ENCODE measurements around the gene SZRD1. TPM values are rescaled to one million over a fixed set of nuclear protein-coding genes. Genes with fewer than 3 reads are reported as not detected.

The SZRD1 gene
- total and polyA plus RNA-seq, 4 donors, result 29.3 to 114 (median 89.3) TPM

DNA sequence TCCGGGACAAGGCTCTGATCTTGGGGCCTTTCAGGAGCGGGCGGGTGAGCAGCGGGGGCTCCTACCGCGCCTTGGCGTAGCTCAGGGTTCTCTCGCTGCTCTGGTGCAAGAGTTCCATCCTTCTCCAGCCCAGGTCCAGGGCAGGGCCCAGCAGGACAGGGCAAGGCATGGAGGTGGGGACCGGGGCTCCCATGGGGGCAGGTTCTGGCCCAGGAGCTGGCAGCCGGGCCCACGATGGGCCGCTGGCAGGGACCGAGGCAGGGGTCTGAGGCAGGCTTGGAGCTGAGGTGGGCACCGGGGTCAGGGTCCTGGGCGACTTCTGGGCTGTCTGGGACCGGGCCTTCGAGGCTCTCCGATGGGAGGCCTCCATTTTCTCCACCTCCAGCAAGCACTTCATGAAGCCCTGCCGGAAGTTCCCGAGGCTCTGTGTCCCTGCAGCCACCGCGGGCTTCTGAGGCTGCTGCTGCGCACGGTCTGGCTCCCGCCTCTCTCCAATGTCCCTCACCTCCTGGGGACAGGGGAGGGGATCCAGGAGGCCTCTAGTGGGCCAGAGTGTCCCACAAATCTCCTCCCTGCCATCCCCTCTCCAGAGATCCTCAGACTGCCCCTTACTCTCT is 42.6 kb downstream of the SZRD1 start:
- 85 to 92% methylated on average over 21 to 25 of the region's 25 CpGs for WGBS, 2 donors
- no peak for DNase-seq
- no peak overlapping the region for H3K27ac ChIP-seq (ENCODE audit: low read depth in 1 of 2, low read length in 1 of 2)
- no peaks in the 10 kb centered on the region for H3K27me3 ChIP-seq (ENCODE audit: control insufficient read depth in 3 of 3, insufficient read depth in 3 of 3, low read length in 2 of 3)
- H3K36me3 ChIP-seq (ENCODE audit: control insufficient read depth in 4 of 4, insufficient read depth in 4 of 4, low read length in 4 of 4), result no peaks in the 10 kb centered on the region
- ATAC-seq (ENCODE audit: insufficient read depth, low FRiP score), result no peak
- H3K4me1 ChIP-seq (ENCODE audit: control insufficient read depth in 5 of 5, insufficient read depth in 5 of 5, low read length in 5 of 5), result no peaks in the 10 kb centered on the region
- H3K9ac ChIP-seq (ENCODE audit: insufficient read depth in 1 of 2, low read length in 2 of 2), result no peak overlapping the region
- TF ChIP-seq, protein P1, sequence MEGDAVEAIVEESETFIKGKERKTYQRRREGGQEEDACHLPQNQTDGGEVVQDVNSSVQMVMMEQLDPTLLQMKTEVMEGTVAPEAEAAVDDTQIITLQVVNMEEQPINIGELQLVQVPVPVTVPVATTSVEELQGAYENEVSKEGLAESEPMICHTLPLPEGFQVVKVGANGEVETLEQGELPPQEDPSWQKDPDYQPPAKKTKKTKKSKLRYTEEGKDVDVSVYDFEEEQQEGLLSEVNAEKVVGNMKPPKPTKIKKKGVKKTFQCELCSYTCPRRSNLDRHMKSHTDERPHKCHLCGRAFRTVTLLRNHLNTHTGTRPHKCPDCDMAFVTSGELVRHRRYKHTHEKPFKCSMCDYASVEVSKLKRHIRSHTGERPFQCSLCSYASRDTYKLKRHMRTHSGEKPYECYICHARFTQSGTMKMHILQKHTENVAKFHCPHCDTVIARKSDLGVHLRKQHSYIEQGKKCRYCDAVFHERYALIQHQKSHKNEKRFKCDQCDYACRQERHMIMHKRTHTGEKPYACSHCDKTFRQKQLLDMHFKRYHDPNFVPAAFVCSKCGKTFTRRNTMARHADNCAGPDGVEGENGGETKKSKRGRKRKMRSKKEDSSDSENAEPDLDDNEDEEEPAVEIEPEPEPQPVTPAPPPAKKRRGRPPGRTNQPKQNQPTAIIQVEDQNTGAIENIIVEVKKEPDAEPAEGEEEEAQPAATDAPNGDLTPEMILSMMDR (IDR thresholded peaks at IDR 0.05; ENCODE audit: control extremely low read depth, extremely low read depth), result no peak
- no peak overlapping the region for H3K4me3 ChIP-seq
- H3K9me3 ChIP-seq (ENCODE audit: control insufficient read depth in 4 of 4, insufficient read depth in 3 of 4, low read length in 3 of 4), result no peaks in the 10 kb centered on the region

GRCh38 chr1:16410803-16411202 is 43.8 kb downstream of the SZRD1 start:
- DNase-seq, result no peak
- no peak overlapping the region for H3K9ac ChIP-seq (ENCODE audit: insufficient read depth in 1 of 2, low read length in 2 of 2)
- TF ChIP-seq, protein P1 (IDR thresholded peaks at IDR 0.05; ENCODE audit: control extremely low read depth, extremely low read depth), result no peak
- no peak for ATAC-seq (ENCODE audit: insufficient read depth, low FRiP score)
- no peaks in the 10 kb centered on the region for H3K4me1 ChIP-seq (ENCODE audit: control insufficient read depth in 5 of 5, insufficient read depth in 5 of 5, low read length in 5 of 5)
- no peaks in the 10 kb centered on the region for H3K9me3 ChIP-seq (ENCODE audit: control insufficient read depth in 4 of 4, insufficient read depth in 3 of 4, low read length in 3 of 4)
- no peak overlapping the region for H3K27ac ChIP-seq (ENCODE audit: low read depth in 1 of 2, low read length in 1 of 2)
- 95 to 97% methylated on average over 5 of the region's 5 CpGs for WGBS, 2 donors
- H3K36me3 ChIP-seq (ENCODE audit: control insufficient read depth in 4 of 4, insufficient read depth in 4 of 4, low read length in 4 of 4), result no peaks in the 10 kb centered on the region
- H3K4me3 ChIP-seq, result no peak overlapping the region
- no peaks in the 10 kb centered on the region for H3K27me3 ChIP-seq (ENCODE audit: control insufficient read depth in 3 of 3, insufficient read depth in 3 of 3, low read length in 2 of 3)

DNA sequence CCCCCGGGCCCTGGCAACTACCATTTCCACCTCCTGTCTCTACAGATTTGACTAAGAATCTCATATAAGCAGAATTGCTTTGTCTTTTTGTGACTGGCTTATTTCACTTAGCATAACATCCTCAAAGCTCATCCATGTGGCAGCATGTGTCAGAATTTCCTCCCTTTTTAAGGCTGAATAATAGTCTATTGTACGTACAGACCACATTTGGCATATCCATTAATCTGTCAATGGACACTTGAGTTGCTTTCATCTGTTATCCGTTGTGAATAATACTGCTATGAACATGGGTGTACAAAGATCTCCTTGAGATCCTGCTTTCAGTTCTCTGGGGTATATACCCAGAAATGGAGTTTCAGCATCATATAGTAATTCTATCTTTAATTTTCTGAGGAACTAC is 46.1 kb downstream of the SZRD1 start:
- DNase-seq, result no peak
- 86 to 91% methylated on average over 3 of the region's 3 CpGs for WGBS, 2 donors
- Histone ChIP-seq H3K36me3 (ENCODE audit: control insufficient read depth in 4 of 4, insufficient read depth in 4 of 4, low read length in 4 of 4) (no peaks in the 10 kb centered on the region), H3K4me3 (no peak overlapping the region), H3K9ac (ENCODE audit: insufficient read depth in 1 of 2, low read length in 2 of 2) (no peak overlapping the region), H3K9me3 (ENCODE audit: control insufficient read depth in 4 of 4, insufficient read depth in 3 of 4, low read length in 3 of 4) (no peaks in the 10 kb centered on the region), H3K27me3 (ENCODE audit: control insufficient read depth in 3 of 3, insufficient read depth in 3 of 3, low read length in 2 of 3) (no peaks in the 10 kb centered on the region), H3K4me1 (ENCODE audit: control insufficient read depth in 5 of 5, insufficient read depth in 5 of 5, low read length in 5 of 5) (no peaks in the 10 kb centered on the region), H3K27ac (ENCODE audit: low read depth in 1 of 2, low read length in 1 of 2) (no peak overlapping the region)
- TF ChIP-seq, protein P1 (IDR thresholded peaks at IDR 0.05; ENCODE audit: control extremely low read depth, extremely low read depth), result no peak
- ATAC-seq (ENCODE audit: insufficient read depth, low FRiP score), result no peak

All from lung (tissue), 12 donors.